ENCODE measurements around the gene CKLF. TPM values are rescaled to one million over a fixed set of nuclear protein-coding genes. Genes with fewer than 3 reads are reported as not detected.
A peak's percentile ranks its signal among the peaks of the same experiment; 100 is the strongest.

CKLF gene
- polyA plus RNA-seq, 1 of the 3 experiments (the other 2 are of a cell fraction): 211 TPM

GRCh38 chr16:66604376-66605176, 52.2 kb downstream of the CKLF start, which contains the start of gene CMTM3:
TSS of gene CMTM3 (plus strand) at chr16:66604704. CDS start at chr16:66604806, 102 bp downstream.
- Histone ChIP-seq H3K27ac (ENCODE audit: low read depth in 2 of 2, low read length in 1 of 2) (peak within 1 kb of the TSS; percentile 70 to 90), H3K27me3 (ENCODE audit: insufficient read depth) (no peaks in the 10 kb centered on the region), H3K9me2 (no peaks in the 10 kb centered on the region), H3K9ac (peak within 1 kb of the TSS; percentile 94), H4K20me1 (ENCODE audit: insufficient read depth) (peaks cover 24% of the 10 kb centered on the region; the same call in 1 of the 2 replicates), H3K4me3 (ENCODE audit: low read depth in 2 of 2, low read length in 1 of 2) (peak within 1 kb of the TSS; percentile 67 to 81), H2AFZ (ENCODE audit: low read depth) (peak within 1 kb of the TSS; percentile 85), H3K36me3 (replicated peaks in 1 of 2; ENCODE audit: control insufficient read depth in 1 of 2, insufficient read depth in 2 of 2, low read length in 1 of 2) (peaks cover 3 to 4% of the 10 kb centered on the region in 2 experiments), H3K79me2 (ENCODE audit: insufficient read depth) (peaks cover 48% of the 10 kb centered on the region), H3F3A (replicated peaks; ENCODE audit: insufficient read depth) (peaks cover 16% of the 10 kb centered on the region), H3K9me3 (no peaks in the 10 kb centered on the region), H3K4me1 (ENCODE audit: control insufficient read depth in 1 of 2, insufficient read depth in 2 of 2, low read depth in 1 of 2, low read length in 1 of 2) (peaks cover 8 to 22% of the 10 kb centered on the region in 2 experiments; a peak in 3 of 4 replicates), H3K4me2 (peak within 1 kb of the TSS; percentile 96)
- ChIA-PET POLR2A (interaction anchor here (1.2 to 1.3 kb wide), 2 partner anchors 52 to 198 kb away, joined by 4 to 6 read pairs; partner anchors contain the start of gene CKLF), CTCF (interaction anchor here (0.6 to 2.5 kb wide), 18 partner anchors 8 to 348 kb away, joined by 3 to 11 read pairs (median 4); partner anchors contain the start of gene NAE1)
- 4% methylated on average over 16 of the region's 96 CpGs for WGBS (ENCODE audit: low lambda C conversion rate)
- peak; percentile 98 for DNase-seq
- TF ChIP-seq RAD21 (IDR thresholded peaks at IDR 0.05; ENCODE audit: low read length) (peak; percentile 34; the same call in 1 of the 2 replicates), CHD2 (IDR thresholded peaks at IDR 0.05; ENCODE audit: low read length, partially characterized antibody) (no peak), JUND (IDR thresholded peaks at IDR 0.05) (no peak), FOSL2 (IDR thresholded peaks at IDR 0.05; ENCODE audit: borderline replicate concordance, low read depth) (no peak), TCF12 (IDR thresholded peaks at IDR 0.05) (no peak), RFX5 (IDR thresholded peaks at IDR 0.05; ENCODE audit: low read length) (no peak), GABPA (IDR thresholded peaks at IDR 0.05; ENCODE audit: low read depth) (no peak; the same call in 1 of the 2 replicates), TEAD4 (IDR thresholded peaks at IDR 0.05; ENCODE audit: borderline replicate concordance, insufficient read depth) (no peak), SIN3A (IDR thresholded peaks at IDR 0.05; ENCODE audit: borderline replicate concordance, low read depth, low read length) (no peak), MAX (IDR thresholded peaks at IDR 0.05; ENCODE audit: low read depth) (no peak), USF2 (IDR thresholded peaks at IDR 0.05; ENCODE audit: borderline replicate concordance, low read depth, low read length) (no peak), MXI1 (IDR thresholded peaks at IDR 0.05; ENCODE audit: low read depth, low read length) (no peak; the same call in 1 of the 2 replicates), FOXM1 (IDR thresholded peaks at IDR 0.05; ENCODE audit: low read depth) (no peak), NRF1 (IDR thresholded peaks at IDR 0.05; ENCODE audit: low read depth, low read length) (peak; percentile 28; the same call in 1 of the 2 replicates), ELF1 (IDR thresholded peaks at IDR 0.05) (no peak), EP300 (IDR thresholded peaks at IDR 0.05; ENCODE audit: borderline replicate concordance in 1 of 2, low read depth in 1 of 2, low read length in 1 of 2) (no peak), CTCF (IDR thresholded peaks at IDR 0.05) (peak; percentile 66), ZBTB33 (IDR thresholded peaks at IDR 0.05; ENCODE audit: borderline replicate concordance, low read depth) (no peak), GATA2 (CRISPR knock-in tag; IDR thresholded peaks at IDR 0.05) (no peak), MEF2A (IDR thresholded peaks at IDR 0.05; ENCODE audit: borderline replicate concordance, low read depth) (no peak), SMC3 (IDR thresholded peaks at IDR 0.05; ENCODE audit: low read depth, low read length) (peak; percentile 40), EZH2phosphoT487 (IDR thresholded peaks at IDR 0.05; ENCODE audit: borderline replicate concordance, low read depth) (no peak), NFIC (IDR thresholded peaks at IDR 0.05; ENCODE audit: borderline replicate concordance) (no peak), RCOR1 (IDR thresholded peaks at IDR 0.05; ENCODE audit: low read length) (no peak), IRF3 (IDR thresholded peaks at IDR 0.05; ENCODE audit: low read depth, low read length) (no peak), YY1 (IDR thresholded peaks at IDR 0.05; ENCODE audit: low read depth) (no peak), RXRA (IDR thresholded peaks at IDR 0.05; ENCODE audit: borderline replicate concordance, low read depth) (no peak)

Measured in SK-N-SH (cell line).